Neuron (in vitro differentiated cells): ENCODE data around the gene INPP5A.

ENCODE experiments used
- H2AFZ ChIP-seq: one replicate; pipeline ENCODE4 v1.6.1; 2013; ENCODE audit warnings: low read depth, mild to moderate bottlenecking, inconsistent platforms, low read length, moderate library complexity
- H3K27me3 ChIP-seq: one replicate; pipeline ENCODE4 v1.6.1; 2013; ENCODE audit warnings: low read length; ENCODE audit not compliant: insufficient read depth
- H3K36me3 ChIP-seq: one replicate; pipeline ENCODE4 v1.6.1; 2013; ENCODE audit warnings: low read length; ENCODE audit not compliant: insufficient read depth
- H3K4me1 ChIP-seq: one replicate; pipeline ENCODE4 v1.6.1; 2013; ENCODE audit warnings: low read length; ENCODE audit not compliant: insufficient read depth
- H3K4me3 ChIP-seq: 2 replicates; pipeline ENCODE4 v1.5.1; 2013; ENCODE audit warnings: mild to moderate bottlenecking, low read length, moderate library complexity
- H3K9me3 ChIP-seq: one replicate; pipeline ENCODE4 v1.6.1; 2013; ENCODE audit warnings: low read length

INPP5A gene

GRCh38 chr10:132716691-132717490, 179.3 kb downstream of the INPP5A start:
- Histone ChIP-seq H3K4me1 (peaks cover 44% of the 10 kb centered on the region), H3K36me3 (no peaks in the 10 kb centered on the region), H3K4me3 (no peak overlapping the region), H3K9me3 (peaks cover 2% of the 10 kb centered on the region), H3K27me3 (no peaks in the 10 kb centered on the region), H2AFZ (no peak overlapping the region)

GRCh38 chr10:132721725-132722124, 184.1 kb downstream of the INPP5A start:
- Histone ChIP-seq H3K9me3 (peaks cover 20% of the 10 kb centered on the region), H3K4me1 (peaks cover 16% of the 10 kb centered on the region)

GRCh38 chr10:132722394-132723329, 185.1 kb downstream of the INPP5A start:
- Histone ChIP-seq H2AFZ (no peak overlapping the region), H3K36me3 (peaks cover 10% of the 10 kb centered on the region)

More at GRCh38 chr10:132721725-132722124, 184.1 kb downstream of the INPP5A start:
- H3K36me3 ChIP-seq, result peaks cover 4% of the 10 kb centered on the region
- no peak overlapping the region for H2AFZ ChIP-seq
- no peaks in the 10 kb centered on the region for H3K27me3 ChIP-seq
- H3K4me3 ChIP-seq, result no peak overlapping the region

GRCh38 chr10:132723330-132723970, 185.9 kb downstream of the INPP5A start:
- H3K9me3 ChIP-seq, result peaks cover 18% of the 10 kb centered on the region
- peaks cover 10% of the 10 kb centered on the region for H3K36me3 ChIP-seq
- H3K4me3 ChIP-seq, result no peak overlapping the region

More at GRCh38 chr10:132722394-132723329, 185.1 kb downstream of the INPP5A start:
- Histone ChIP-seq H3K27me3 (no peaks in the 10 kb centered on the region), H3K4me1 (peaks cover 14% of the 10 kb centered on the region), H3K4me3 (no peak overlapping the region), H3K9me3 (peaks cover 18% of the 10 kb centered on the region)

GRCh38 chr10:132724446-132724845, 186.9 kb downstream of the INPP5A start:
- peaks cover 10% of the 10 kb centered on the region for H3K36me3 ChIP-seq
- no peak overlapping the region for H3K4me3 ChIP-seq
- no peak overlapping the region for H2AFZ ChIP-seq
- H3K27me3 ChIP-seq, result no peaks in the 10 kb centered on the region
- peaks cover 14% of the 10 kb centered on the region for H3K4me1 ChIP-seq
- peaks cover 18% of the 10 kb centered on the region for H3K9me3 ChIP-seq

More at GRCh38 chr10:132723330-132723970, 185.9 kb downstream of the INPP5A start:
- peaks cover 14% of the 10 kb centered on the region for H3K4me1 ChIP-seq
- no peaks in the 10 kb centered on the region for H3K27me3 ChIP-seq
- no peak overlapping the region for H2AFZ ChIP-seq

GRCh38 chr10:132725202-132725601, 187.6 kb downstream of the INPP5A start:
- H3K9me3 ChIP-seq, result peaks cover 19% of the 10 kb centered on the region
- H2AFZ ChIP-seq, result no peak overlapping the region
- H3K27me3 ChIP-seq, result no peaks in the 10 kb centered on the region
- H3K4me3 ChIP-seq, result no peak overlapping the region
- peaks cover 14% of the 10 kb centered on the region for H3K4me1 ChIP-seq
- H3K36me3 ChIP-seq, result peaks cover 10% of the 10 kb centered on the region

- H3K4me1 ChIP-seq, result peaks cover 14% of the 10 kb centered on the region
- no peaks in the 10 kb centered on the region for H3K27me3 ChIP-seq
- H2AFZ ChIP-seq, result no peak overlapping the region
- H3K4me3 ChIP-seq, result no peak overlapping the region
- H3K36me3 ChIP-seq, result peaks cover 10% of the 10 kb centered on the region
- peaks cover 23% of the 10 kb centered on the region for H3K9me3 ChIP-seq
These were observed 188.6 kb downstream of the INPP5A start for GRCh38 chr10:132726194-132726593.

- no peak overlapping the region for H2AFZ ChIP-seq
- H3K4me3 ChIP-seq, result no peak overlapping the region
- peaks cover 26% of the 10 kb centered on the region for H3K9me3 ChIP-seq
- H3K36me3 ChIP-seq, result peaks cover 10% of the 10 kb centered on the region
- peaks cover 11% of the 10 kb centered on the region for H3K4me1 ChIP-seq
- H3K27me3 ChIP-seq, result no peaks in the 10 kb centered on the region
These were observed 189.4 kb downstream of the INPP5A start for GRCh38 chr10:132726951-132727350.

- no peaks in the 10 kb centered on the region for H3K27me3 ChIP-seq
- H3K9me3 ChIP-seq, result peaks cover 27% of the 10 kb centered on the region
- H3K4me3 ChIP-seq, result no peak overlapping the region
- peaks cover 6% of the 10 kb centered on the region for H3K4me1 ChIP-seq
- H2AFZ ChIP-seq, result no peak overlapping the region
- H3K36me3 ChIP-seq, result peaks cover 10% of the 10 kb centered on the region
These were observed 189.8 kb downstream of the INPP5A start for GRCh38 chr10:132727411-132727810.

GRCh38 chr10:132728321-132728720, 190.7 kb downstream of the INPP5A start:
- peaks cover 27% of the 10 kb centered on the region for H3K9me3 ChIP-seq

GRCh38 chr10:132728741-132729140, 191.2 kb downstream of the INPP5A start:
- no peaks in the 10 kb centered on the region for H3K27me3 ChIP-seq
- no peaks in the 10 kb centered on the region for H3K4me1 ChIP-seq
- no peak overlapping the region for H2AFZ ChIP-seq
- peaks cover 24% of the 10 kb centered on the region for H3K9me3 ChIP-seq
- H3K36me3 ChIP-seq, result peaks cover 10% of the 10 kb centered on the region
- H3K4me3 ChIP-seq, result no peak overlapping the region

More at GRCh38 chr10:132728321-132728720, 190.7 kb downstream of the INPP5A start:
- no peaks in the 10 kb centered on the region for H3K27me3 ChIP-seq
- no peaks in the 10 kb centered on the region for H3K4me1 ChIP-seq
- no peak overlapping the region for H2AFZ ChIP-seq
- H3K36me3 ChIP-seq, result peaks cover 10% of the 10 kb centered on the region
- H3K4me3 ChIP-seq, result no peak overlapping the region

GRCh38 chr10:132729810-132730572, 192.4 kb downstream of the INPP5A start:
- peaks cover 9% of the 10 kb centered on the region for H3K4me1 ChIP-seq
- no peaks in the 10 kb centered on the region for H3K27me3 ChIP-seq
- H3K4me3 ChIP-seq, result no peak overlapping the region
- H3K36me3 ChIP-seq, result peaks cover 7% of the 10 kb centered on the region
- H2AFZ ChIP-seq, result no peak overlapping the region
- H3K9me3 ChIP-seq, result peaks cover 21% of the 10 kb centered on the region
